ENCODE data around the gene GNAS.
A peak's percentile ranks its signal among the peaks of the same experiment; 100 is the strongest.

Gene GNAS

GRCh38 chr20:58855506-58856389, 3.2 kb downstream of the GNAS start:
- TF ChIP-seq, protein P1, sequence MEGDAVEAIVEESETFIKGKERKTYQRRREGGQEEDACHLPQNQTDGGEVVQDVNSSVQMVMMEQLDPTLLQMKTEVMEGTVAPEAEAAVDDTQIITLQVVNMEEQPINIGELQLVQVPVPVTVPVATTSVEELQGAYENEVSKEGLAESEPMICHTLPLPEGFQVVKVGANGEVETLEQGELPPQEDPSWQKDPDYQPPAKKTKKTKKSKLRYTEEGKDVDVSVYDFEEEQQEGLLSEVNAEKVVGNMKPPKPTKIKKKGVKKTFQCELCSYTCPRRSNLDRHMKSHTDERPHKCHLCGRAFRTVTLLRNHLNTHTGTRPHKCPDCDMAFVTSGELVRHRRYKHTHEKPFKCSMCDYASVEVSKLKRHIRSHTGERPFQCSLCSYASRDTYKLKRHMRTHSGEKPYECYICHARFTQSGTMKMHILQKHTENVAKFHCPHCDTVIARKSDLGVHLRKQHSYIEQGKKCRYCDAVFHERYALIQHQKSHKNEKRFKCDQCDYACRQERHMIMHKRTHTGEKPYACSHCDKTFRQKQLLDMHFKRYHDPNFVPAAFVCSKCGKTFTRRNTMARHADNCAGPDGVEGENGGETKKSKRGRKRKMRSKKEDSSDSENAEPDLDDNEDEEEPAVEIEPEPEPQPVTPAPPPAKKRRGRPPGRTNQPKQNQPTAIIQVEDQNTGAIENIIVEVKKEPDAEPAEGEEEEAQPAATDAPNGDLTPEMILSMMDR (IDR thresholded peaks at IDR 0.05; ENCODE audit: extremely low read depth, missing control alignments), result no peak

GRCh38 chr20:58863044-58863790, 10.7 kb downstream of the GNAS start:
- DNase-seq (ENCODE audit: low spot score), result no peak
- TF ChIP-seq, protein P1 (IDR thresholded peaks at IDR 0.05; ENCODE audit: extremely low read depth, missing control alignments), result no peak

More at GRCh38 chr20:58855506-58856389, 3.2 kb downstream of the GNAS start:
- no peak for DNase-seq (ENCODE audit: low spot score)

GRCh38 chr20:58864346-58864745, 11.8 kb downstream of the GNAS start:
- TF ChIP-seq, protein P1 (IDR thresholded peaks at IDR 0.05; ENCODE audit: extremely low read depth, missing control alignments), result no peak
- no peak for DNase-seq (ENCODE audit: low spot score)

DNA sequence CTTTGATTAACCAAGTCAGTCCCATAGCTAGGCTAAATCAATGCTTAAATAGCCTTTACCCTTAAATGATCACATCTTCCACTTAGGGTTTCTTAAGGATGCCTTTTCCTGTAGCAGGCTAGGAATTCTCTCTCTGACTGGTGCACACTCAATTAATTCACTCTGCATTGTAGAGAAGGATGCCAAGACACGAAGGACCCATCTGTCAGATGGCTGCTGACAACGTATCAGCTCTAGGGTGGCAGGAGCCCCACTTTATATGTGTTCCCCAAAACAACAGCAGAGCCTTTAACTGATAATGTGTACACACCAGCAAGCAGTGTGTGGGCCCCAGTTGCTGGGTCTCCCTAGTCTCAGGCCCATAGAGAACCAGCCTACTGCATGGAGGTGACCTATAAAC, 13.3 kb downstream of the GNAS start:
- TF ChIP-seq, protein P1 (IDR thresholded peaks at IDR 0.05; ENCODE audit: extremely low read depth, missing control alignments), result no peak
- no peak for DNase-seq (ENCODE audit: low spot score)

DNA sequence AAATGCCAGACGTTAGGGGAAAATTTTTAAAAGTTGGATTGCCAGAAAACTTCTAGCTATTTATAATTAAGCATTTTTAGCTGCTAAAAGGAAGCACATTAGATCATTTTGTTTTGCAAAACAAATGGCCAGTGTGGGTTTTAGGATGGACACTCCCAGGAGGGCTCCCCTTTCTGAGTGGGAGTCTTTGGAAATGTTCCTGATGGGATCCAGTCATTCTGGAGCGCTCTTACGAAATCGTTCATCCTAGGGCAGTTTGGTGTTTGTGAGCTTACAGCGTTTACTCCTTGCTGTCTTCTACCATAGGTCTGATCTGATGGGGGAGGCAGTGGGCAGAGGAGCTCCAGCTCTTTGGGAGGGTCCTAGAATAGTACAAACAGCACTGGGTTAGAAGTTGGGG, 14.7 kb downstream of the GNAS start:
- DNase-seq (ENCODE audit: low spot score), result no peak
- TF ChIP-seq, protein P1 (IDR thresholded peaks at IDR 0.05; ENCODE audit: extremely low read depth, missing control alignments), result no peak

GRCh38 chr20:58868795-58869194, 16.3 kb downstream of the GNAS start:
- no peak for DNase-seq (ENCODE audit: low spot score)
- TF ChIP-seq, protein P1 (IDR thresholded peaks at IDR 0.05; ENCODE audit: extremely low read depth, missing control alignments), result peak; percentile 53

- DNase-seq (ENCODE audit: low spot score), result no peak
- TF ChIP-seq, protein P1 (IDR thresholded peaks at IDR 0.05; ENCODE audit: extremely low read depth, missing control alignments), result no peak
These were observed 17.2 kb downstream of the GNAS start for GRCh38 chr20:58869662-58870227.

Measured in GM20000 (cell line).